H1 (cell line): Measurements from ENCODE around the gene LRP8. TPM values are rescaled to one million over a fixed set of nuclear protein-coding genes. Genes with fewer than 3 reads are reported as not detected.

Experiments used
- CBX8 ChIP-seq: fragments of 300-800, 300-1000 bp; sonication (generic); IDR thresholded peaks from 2 replicates; pipeline ENCODE4 v1.7.1; 2016; ENCODE audit warnings: low read depth, low read length, borderline replicate concordance
- CTBP2 ChIP-seq: IDR thresholded peaks from 2 replicates; pipeline ENCODE4 v1.7.0; 2011; ENCODE audit warnings: borderline replicate concordance, mild to moderate bottlenecking, moderate library complexity, mixed read lengths, low read length; ENCODE audit not compliant: insufficient read depth, insufficient read length
- TAF7 ChIP-seq: optimal IDR thresholded peaks from 2 replicates; pipeline ENCODE3; 2011; ENCODE audit warnings: low read depth, mild to moderate bottlenecking, inconsistent platforms, low read length, moderate library complexity, borderline replicate concordance
- polyA plus RNA-seq, 7 experiments: library from polyadenylated mRNA; depleted of rRNA in 3 of 7; stranded (reverse) in 5 of 7; unstranded in 2 of 7; fragments of >200 nt in 5 of 7; fragments of 200-250 nt in 2 of 7; gene quantifications; 1 replicate in 5 of 7; 2 replicates in 1 of 7; 4 replicates in 1 of 7; pipeline versions ENCODE4 v1.2.1 to v1.2.3, GENCODE V29; 2011 to 2013; ENCODE audit warnings: missing spikeins in 2 of 7, mixed read lengths in 2 of 7
- total RNA-seq: library from RNA; stranded (reverse); fragmentation: NEBNext Ultra II Directional; extraction: Animal tissue kit (Norgen Biotek cat#: 25700); gene quantifications from 2 replicates; pipeline ENCODE4 v1.2.1, GENCODE V29; 2021
- TF ChIP-seq, protein P1 (sequence below): IDR thresholded peaks from 2 replicates; pipeline ENCODE4 v1.6.1; 2012; ENCODE audit warnings: inconsistent platforms

LRP8 gene
- total and polyA plus RNA-seq, 2 of the 8 experiments (the other 6 are each of a cell fraction or from before 2014, with no cell fraction given), result 63.2 to 66.4 TPM

- TF ChIP-seq CTBP2 (no peak), TAF7 (no peak), CBX8 (no peak)
- TF ChIP-seq, protein P1, sequence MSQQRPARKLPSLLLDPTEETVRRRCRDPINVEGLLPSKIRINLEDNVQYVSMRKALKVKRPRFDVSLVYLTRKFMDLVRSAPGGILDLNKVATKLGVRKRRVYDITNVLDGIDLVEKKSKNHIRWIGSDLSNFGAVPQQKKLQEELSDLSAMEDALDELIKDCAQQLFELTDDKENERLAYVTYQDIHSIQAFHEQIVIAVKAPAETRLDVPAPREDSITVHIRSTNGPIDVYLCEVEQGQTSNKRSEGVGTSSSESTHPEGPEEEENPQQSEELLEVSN, result no peak
- TF ChIP-seq, all 59 proteins: peak for 0
Measured at GRCh38 chr1:53316424-53316765, 11.5 kb downstream of the LRP8 start (continued).
